Measurements from ENCODE around the gene DOC2B.

DNA sequence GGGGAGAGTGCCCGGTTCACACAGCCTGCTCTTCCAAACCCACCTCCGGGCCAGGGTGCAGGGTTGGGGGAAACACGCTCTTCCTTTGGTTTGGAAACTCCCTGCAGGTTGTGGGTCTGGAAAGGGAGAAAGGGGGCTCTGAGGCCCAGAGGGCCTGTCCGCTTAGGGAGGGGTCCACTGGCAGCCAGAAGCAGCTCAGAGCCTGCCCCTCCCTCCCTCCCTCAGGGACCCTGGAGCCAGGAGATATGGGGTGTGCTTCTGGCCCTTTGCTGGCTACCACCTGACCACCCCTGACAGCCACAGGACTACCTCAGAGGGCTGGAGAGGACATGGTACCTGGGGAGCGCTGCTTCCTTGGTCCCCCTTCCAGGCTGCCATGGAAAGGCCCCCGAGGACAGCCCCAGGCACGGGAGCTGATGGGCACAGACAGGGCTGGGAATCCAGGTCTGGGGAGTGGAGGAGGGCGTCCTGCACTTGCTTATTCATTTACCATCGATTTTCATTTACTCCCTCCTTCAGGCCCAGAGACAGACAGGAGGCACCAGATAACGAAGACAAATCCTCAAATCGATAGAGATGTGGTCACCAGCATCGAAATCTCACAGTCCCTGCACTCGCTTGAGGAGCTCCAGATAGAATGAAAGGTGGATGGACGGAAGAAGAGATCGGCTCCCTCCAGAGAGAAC, 48.4 kb upstream of the DOC2B start:
- TF ChIP-seq POLR2AphosphoS5 (IDR thresholded peaks at IDR 0.05) (no peak), CTCF (IDR thresholded peaks at IDR 0.05 in 8 of 11, conservative IDR thresholded peaks at IDR 0.05 in 3 of 11) (no peak)
